CD4-positive, alpha-beta memory T cell (primary cell): ENCODE results near the gene ELMO2. TPM values are rescaled to one million over a fixed set of nuclear protein-coding genes. Genes with fewer than 3 reads are reported as not detected.

Source experiments
- CTCF ChIA-PET: fragments of 350-600 bp; sonication (Branson Sonifier 250); formaldehyde crosslinking; loops from one replicate; lab custom pipeline; 2021; ENCODE audit warnings: inconsistent platforms; ENCODE audit not compliant: partially characterized antibody; lab: Charles Lee
- POLR2A ChIA-PET: fragments of 350-600 bp; sonication (Branson Sonifier 250); formaldehyde crosslinking; loops from one replicate; lab custom pipeline; 2021; ENCODE audit not compliant: partially characterized antibody; lab: Charles Lee
- DNase-seq, 5 donors: peaks; one replicate each; pipeline versions ENCODE4 v3.0.0 to v3.0.0-alpha.2; 2020 to 2022; ENCODE audit warnings: mixed read lengths in 1 of 5
- H3K27ac ChIP-seq: one replicate; pipeline ENCODE4 v1.7.0; 2013; ENCODE audit warnings: low read depth, low read length
- H3K27me3 ChIP-seq: 2 replicates; pipeline ENCODE4 v1.7.0; 2013; ENCODE audit warnings: mild to moderate bottlenecking, low read length, moderate library complexity; ENCODE audit not compliant: insufficient read depth
- H3K36me3 ChIP-seq: 2 replicates; pipeline ENCODE4 v1.7.0; 2013; ENCODE audit warnings: mild to moderate bottlenecking, low read length, moderate library complexity; ENCODE audit not compliant: insufficient read depth
- H3K4me1 ChIP-seq: 2 replicates; pipeline ENCODE4 v1.7.0; 2013; ENCODE audit warnings: mild to moderate bottlenecking, low read length, moderate library complexity; ENCODE audit not compliant: insufficient read depth
- H3K4me3 ChIP-seq, 2 donors: one replicate each; pipeline ENCODE4 v1.7.0; 2013; ENCODE audit warnings: low read length in 2 of 2, mild to moderate bottlenecking in 1 of 2
- H3K9me3 ChIP-seq, 2 donors: one replicate each; pipeline ENCODE4 v1.7.0; 2013; ENCODE audit warnings: low read length in 2 of 2, control low read depth in 1 of 2; ENCODE audit not compliant: control insufficient read depth in 1 of 2
- H3K27ac Mint-ChIP-seq, 7 donors: one replicate each; pipeline ENCODE4 v1.8.0; 2020 to 2021; ENCODE audit warnings: mixed read lengths in 7 of 7, mild to moderate bottlenecking in 6 of 7, inconsistent platforms in 3 of 7, moderate library complexity in 3 of 7
- H3K27me3 Mint-ChIP-seq, 2 donors: one replicate each; pipeline ENCODE4 v1.8.0; 2020 to 2021; ENCODE audit warnings: mixed read lengths in 2 of 2
- H3K36me3 Mint-ChIP-seq, 2 donors: one replicate each; pipeline ENCODE4 v1.8.0; 2020 to 2021; ENCODE audit warnings: mixed read lengths in 2 of 2, inconsistent platforms in 1 of 2, mild to moderate bottlenecking in 1 of 2
- H3K4me1 Mint-ChIP-seq, 4 donors: one replicate each; pipeline ENCODE4 v1.8.0; 2020 to 2021; ENCODE audit warnings: mixed read lengths in 4 of 4, mild to moderate bottlenecking in 1 of 4
- H3K4me3 Mint-ChIP-seq, 8 donors: one replicate each; pipeline ENCODE4 v1.8.0; 2020 to 2021; ENCODE audit warnings: mixed read lengths in 8 of 8, mild to moderate bottlenecking in 7 of 8, moderate library complexity in 6 of 8, inconsistent platforms in 3 of 8
- H3K9me3 Mint-ChIP-seq, 8 donors: one replicate each; pipeline ENCODE4 v1.8.0; 2020 to 2021; ENCODE audit warnings: mixed read lengths in 8 of 8, mild to moderate bottlenecking in 5 of 8, inconsistent platforms in 3 of 8, moderate library complexity in 1 of 8
- intact Hi-C: fragments of 100-400 bp; cut with micrococcal nuclease; formaldehyde crosslinking; loops from one replicate; pipeline ENCODE4 v1.15.1; 2023
- polyA plus RNA-seq, 2 donors: library from polyadenylated mRNA; unstranded; fragments of 300-500 nt; fragmentation: Illumina TruSeq; gene quantifications; one replicate each; pipeline ENCODE4 v1.2.3, GENCODE V29; 2021
- total RNA-seq, 2 experiments: library from RNA; stranded (reverse); gene quantifications; one replicate each; pipeline ENCODE4 v1.2.3, GENCODE V29; 2021

Gene ELMO2
- total and polyA plus RNA-seq, 4 experiments from 2014 or later, result 52.5 to 98.9 (median 67.9) TPM

DNA sequence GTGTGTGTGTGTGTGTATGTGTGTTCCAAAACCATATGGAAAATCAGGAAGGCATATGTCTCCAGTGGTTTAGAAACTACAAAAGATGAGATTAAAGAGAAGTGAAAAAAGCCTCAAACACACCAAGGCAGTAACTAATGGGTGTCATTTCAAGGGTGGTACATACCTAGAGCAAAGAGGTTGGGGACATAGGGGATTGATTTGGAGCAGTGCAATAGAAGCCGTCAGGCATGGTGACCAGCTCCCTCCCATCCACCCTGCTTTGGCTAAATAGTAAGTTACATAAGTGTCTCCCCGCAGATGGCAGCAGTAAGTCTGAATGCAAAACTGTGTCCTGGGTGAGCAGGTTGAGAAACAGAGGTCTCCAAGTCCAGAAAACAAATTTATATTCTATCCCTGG lies 10.4 kb upstream of the ELMO2 start:
- intact Hi-C loops, result no loop called here
- no peaks in the 10 kb centered on the region for H3K4me1 Mint-ChIP-seq

DNA sequence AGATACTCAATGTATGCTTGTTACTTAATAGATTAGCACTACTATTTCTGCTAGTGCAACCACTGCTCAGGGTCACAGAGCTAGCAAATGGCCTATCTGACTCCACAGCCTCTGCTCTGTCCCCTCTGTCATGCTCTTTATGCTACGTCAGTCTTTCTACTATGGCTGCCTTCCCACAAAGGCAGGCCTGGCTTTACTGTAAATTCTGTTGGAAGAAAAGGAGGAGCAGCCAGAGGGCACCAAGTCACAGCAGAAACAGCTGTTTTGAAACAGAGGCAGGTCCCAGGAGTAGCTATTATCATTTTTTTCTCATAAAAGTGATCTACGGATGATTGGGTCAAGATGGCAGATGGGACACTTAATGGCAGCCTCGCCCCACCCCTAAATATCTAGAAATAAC lies 10.0 kb upstream of the ELMO2 start:
- Mint-ChIP-seq H3K4me3 (no peak overlapping the region), H3K36me3 (peaks cover 0 to 3% of the 10 kb centered on the region in 2 donors), H3K27me3 (peaks cover 11 to 26% of the 10 kb centered on the region in 2 donors), H3K27ac (no peak overlapping the region), H3K9me3 (peaks cover 0 to 12% (median 6%) of the 10 kb centered on the region in 8 donors), H3K4me1 (no peaks in the 10 kb centered on the region)
- no peaks in the 10 kb centered on the region for H3K27me3 ChIP-seq
- intact Hi-C loops, result no loop called here
- no peaks in the 10 kb centered on the region for H3K4me1 ChIP-seq
- no peak overlapping the region for H3K27ac ChIP-seq
- POLR2A ChIA-PET, result no interaction called here
- no peaks in the 10 kb centered on the region for H3K36me3 ChIP-seq
- DNase-seq, result no peak
- no peaks in the 10 kb centered on the region for H3K9me3 ChIP-seq
- CTCF ChIA-PET, result no interaction called here
- H3K4me3 ChIP-seq, result no peak overlapping the region

More for the DNA sequence above, 10.4 kb upstream of the ELMO2 start:
- H3K36me3 Mint-ChIP-seq, result peaks cover 0 to 3% of the 10 kb centered on the region in 2 donors
- Histone ChIP-seq H3K9me3 (no peaks in the 10 kb centered on the region), H3K4me1 (no peaks in the 10 kb centered on the region), H3K27me3 (no peaks in the 10 kb centered on the region), H3K36me3 (no peaks in the 10 kb centered on the region), H3K4me3 (no peak overlapping the region), H3K27ac (no peak overlapping the region)
- ChIA-PET POLR2A (no interaction called here), CTCF (no interaction called here)
- H3K4me3 Mint-ChIP-seq, result no peak overlapping the region
- no peak overlapping the region for H3K27ac Mint-ChIP-seq
- peaks cover 0 to 12% (median 6%) of the 10 kb centered on the region in 8 donors for H3K9me3 Mint-ChIP-seq
- peaks cover 11 to 26% of the 10 kb centered on the region in 2 donors for H3K27me3 Mint-ChIP-seq
- no peak for DNase-seq

DNA sequence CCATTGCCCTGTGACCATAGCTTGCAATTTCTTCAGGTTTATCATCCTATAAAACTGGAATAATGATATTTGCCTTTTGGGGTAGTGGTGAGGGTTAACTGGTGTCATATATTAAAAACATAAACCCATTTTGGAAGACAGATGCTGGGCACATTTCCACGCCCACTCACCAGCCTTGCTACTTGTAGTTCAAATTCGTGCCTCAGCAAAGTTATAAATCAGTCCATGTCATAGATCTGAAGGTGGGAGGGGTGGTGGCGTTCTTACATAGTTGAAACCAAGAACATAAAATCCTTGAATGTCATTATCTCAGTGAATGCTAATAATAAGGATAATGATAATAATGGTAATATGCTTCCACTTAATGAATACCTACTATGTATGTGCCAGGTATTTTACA lies 9.4 kb upstream of the ELMO2 start:
- H3K27ac Mint-ChIP-seq, result no peak overlapping the region
- ChIA-PET CTCF (no interaction called here), POLR2A (no interaction called here)
- H3K9me3 Mint-ChIP-seq, result peaks cover 0 to 12% (median 6%) of the 10 kb centered on the region in 8 donors
- intact Hi-C loops, result no loop called here
- no peaks in the 10 kb centered on the region for H3K9me3 ChIP-seq
- H3K4me3 ChIP-seq, result no peak overlapping the region
- H3K27me3 ChIP-seq, result no peaks in the 10 kb centered on the region
- no peak for DNase-seq
- H3K4me1 ChIP-seq, result peaks cover 2% of the 10 kb centered on the region
- H3K27ac ChIP-seq, result no peak overlapping the region
- peaks cover 2 to 3% (median 3%) of the 10 kb centered on the region in 4 donors for H3K4me1 Mint-ChIP-seq
- peaks cover 11 to 25% of the 10 kb centered on the region in 2 donors for H3K27me3 Mint-ChIP-seq
- no peaks in the 10 kb centered on the region for H3K36me3 ChIP-seq
- peaks cover 2 to 3% of the 10 kb centered on the region in 2 donors for H3K36me3 Mint-ChIP-seq
- H3K4me3 Mint-ChIP-seq, result no peak overlapping the region

DNA sequence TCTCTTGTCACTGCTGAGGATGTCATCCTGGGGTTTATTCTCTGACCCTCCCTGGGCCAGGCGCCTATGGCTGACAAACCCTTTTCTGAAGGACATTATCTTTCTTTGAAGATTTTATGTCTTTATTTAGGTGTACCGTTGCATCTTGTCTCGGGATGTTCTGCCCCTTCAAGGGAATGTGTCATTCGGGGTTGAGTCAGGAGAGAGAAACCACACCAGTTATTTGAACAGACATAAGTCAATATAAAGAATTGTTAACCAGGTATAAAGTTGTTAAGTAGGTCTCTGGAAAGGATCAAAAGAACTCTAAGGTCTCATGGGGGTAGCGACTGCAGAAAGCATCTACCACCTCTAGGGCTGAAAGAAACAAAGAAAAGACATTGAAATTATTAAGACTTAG lies 8.2 kb upstream of the ELMO2 start:
- no peaks in the 10 kb centered on the region for H3K27me3 ChIP-seq
- H3K27ac ChIP-seq, result no peak overlapping the region
- Mint-ChIP-seq H3K36me3 (peaks cover 3 to 4% of the 10 kb centered on the region in 2 donors), H3K27me3 (peaks cover 11 to 24% of the 10 kb centered on the region in 2 donors), H3K4me3 (no peak overlapping the region), H3K9me3 (peaks cover 0 to 12% (median 6%) of the 10 kb centered on the region in 8 donors), H3K4me1 (peaks cover 4 to 10% (median 6%) of the 10 kb centered on the region in 4 donors), H3K27ac (no peak overlapping the region)
- H3K4me1 ChIP-seq, result peaks cover 5% of the 10 kb centered on the region
- intact Hi-C loops, result no loop called here
- no peaks in the 10 kb centered on the region for H3K36me3 ChIP-seq
- no peak overlapping the region for H3K4me3 ChIP-seq
- POLR2A ChIA-PET, result no interaction called here
- no peaks in the 10 kb centered on the region for H3K9me3 ChIP-seq
- CTCF ChIA-PET, result no interaction called here
- DNase-seq, result no peak

DNA sequence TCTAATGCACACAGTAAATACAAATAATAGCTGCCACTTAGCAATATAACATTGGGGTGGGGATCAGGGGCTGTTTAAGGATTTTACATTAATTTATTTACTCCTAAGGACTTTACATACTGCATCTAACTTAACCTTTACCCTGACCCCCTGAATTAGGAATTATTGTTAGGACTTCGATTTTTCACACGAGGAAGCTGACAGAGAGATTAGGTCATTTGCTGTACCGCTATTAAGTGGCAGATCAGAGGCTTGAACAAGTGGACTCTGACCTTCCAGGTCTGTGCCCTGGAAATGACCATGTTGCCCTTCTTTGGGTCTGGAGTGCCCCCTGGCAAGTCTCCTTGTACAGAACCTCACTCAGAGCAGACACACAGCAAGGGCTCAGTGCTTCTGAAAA lies 5.2 kb upstream of the ELMO2 start:
- Mint-ChIP-seq H3K4me3 (no peak overlapping the region), H3K27me3 (peaks cover 4 to 19% of the 10 kb centered on the region in 2 donors)
- CTCF ChIA-PET, result interaction anchor here (0.7 to 2.0 kb wide), 9 partner anchors 11 to 109 kb away, joined by 3 to 12 read pairs (median 4); no protein-coding TSS in a partner anchor

DNA sequence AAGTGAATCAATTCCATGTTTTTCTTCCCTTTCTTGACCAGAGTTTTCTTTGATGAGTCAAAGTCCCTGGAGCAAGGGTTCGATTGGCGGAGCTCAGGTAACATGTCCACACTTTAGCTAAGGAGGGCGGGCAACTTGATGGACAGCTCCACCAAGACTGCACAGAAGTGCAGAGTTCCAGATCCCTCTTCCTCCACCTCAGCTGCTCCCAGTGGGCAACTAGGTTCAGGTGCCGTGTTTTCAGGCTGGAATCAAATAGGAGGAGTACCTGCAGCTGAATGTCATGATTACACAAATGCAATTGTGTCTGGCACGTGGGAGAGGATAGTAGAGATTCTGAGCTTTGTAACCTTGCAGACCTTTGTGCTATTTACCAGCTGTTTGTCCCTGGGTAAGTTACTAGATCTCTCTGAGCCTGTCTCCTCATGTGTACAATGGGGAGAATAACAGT lies 1.9 kb upstream of the ELMO2 start:
- no peaks in the 10 kb centered on the region for H3K9me3 ChIP-seq
- no peaks in the 10 kb centered on the region for H3K27me3 ChIP-seq
- H3K4me3 ChIP-seq, result no peak overlapping the region
- no peak overlapping the region for H3K27ac ChIP-seq
- no peaks in the 10 kb centered on the region for H3K36me3 ChIP-seq
- H3K4me3 Mint-ChIP-seq, result no peak overlapping the region
- intact Hi-C loops, result no loop called here
- no peaks in the 10 kb centered on the region for H3K9me3 Mint-ChIP-seq
- peaks cover 31 to 64% (median 48%) of the 10 kb centered on the region in 4 donors for H3K4me1 Mint-ChIP-seq
- DNase-seq, result no peak
- POLR2A ChIA-PET, result interaction anchor here (1.2 to 3.4 kb wide), 2 partner anchors 8 to 60 kb away, joined by 4 to 17 read pairs; no protein-coding TSS in a partner anchor
- H3K36me3 Mint-ChIP-seq, result peaks cover 3 to 19% of the 10 kb centered on the region in 2 donors
- H3K27me3 Mint-ChIP-seq, result peaks cover 0 to 7% of the 10 kb centered on the region in 2 donors
- CTCF ChIA-PET, result interaction anchor here (0.7 to 3.9 kb wide), 5 partner anchors 27 to 94 kb away, joined by 3 to 27 read pairs (median 4); no protein-coding TSS in a partner anchor
- peaks cover 44% of the 10 kb centered on the region for H3K4me1 ChIP-seq
- H3K27ac Mint-ChIP-seq, result peak overlapping the region in 6 of 7 donors; percentile 42 to 99 (median 96)

More for the DNA sequence above, 5.2 kb upstream of the ELMO2 start:
- Histone ChIP-seq H3K9me3 (no peaks in the 10 kb centered on the region), H3K4me3 (no peak overlapping the region), H3K27ac (no peak overlapping the region), H3K27me3 (no peaks in the 10 kb centered on the region), H3K4me1 (peaks cover 21% of the 10 kb centered on the region), H3K36me3 (no peaks in the 10 kb centered on the region)
- DNase-seq, result no peak
- H3K9me3 Mint-ChIP-seq, result peaks cover 0 to 2% (median under 1%) of the 10 kb centered on the region in 8 donors
- peak overlapping the region in 3 of 7 donors; percentile 23 to 96 (median 43) for H3K27ac Mint-ChIP-seq
- POLR2A ChIA-PET, result interaction anchor here (1.2 kb wide), 1 partner anchor 47 kb away, joined by 4 read pairs; no protein-coding TSS in a partner anchor
- peaks cover 17 to 33% (median 27%) of the 10 kb centered on the region in 4 donors for H3K4me1 Mint-ChIP-seq
- peaks cover 3 to 8% of the 10 kb centered on the region in 2 donors for H3K36me3 Mint-ChIP-seq
- intact Hi-C loops, result loop anchor here (1.0 kb wide), 2 partner anchors 48 to 104 kb away; no protein-coding TSS in a partner anchor

DNA sequence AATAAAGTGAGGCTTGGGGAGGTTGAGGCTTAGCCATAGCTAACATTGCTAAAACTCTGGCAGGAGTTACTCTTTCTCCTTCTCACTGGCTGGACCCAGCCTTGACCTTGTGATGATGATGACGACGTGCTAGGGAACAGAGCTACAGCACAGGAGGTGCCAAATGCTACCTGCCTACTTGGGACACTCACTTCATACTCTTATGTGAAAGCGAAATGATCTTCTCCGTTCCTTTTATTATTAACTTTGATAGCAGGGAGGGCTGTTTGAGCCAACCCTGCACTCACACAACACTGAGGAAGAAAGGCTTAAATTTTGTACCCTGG lies 1.2 kb upstream of the ELMO2 start:
- Histone ChIP-seq H3K4me1 (peaks cover 50% of the 10 kb centered on the region), H3K27ac (peak overlapping the region; percentile 95), H3K27me3 (no peaks in the 10 kb centered on the region), H3K36me3 (no peaks in the 10 kb centered on the region), H3K4me3 (no peak overlapping the region), H3K9me3 (no peaks in the 10 kb centered on the region)
- Mint-ChIP-seq H3K9me3 (no peaks in the 10 kb centered on the region), H3K27ac (peak overlapping the region; percentile 96 to 99 (median 97)), H3K27me3 (peaks cover 0 to 3% of the 10 kb centered on the region in 2 donors), H3K4me1 (peaks cover 38 to 70% (median 54%) of the 10 kb centered on the region in 4 donors), H3K4me3 (peak overlapping the region; percentile 91 to 99 (median 96)), H3K36me3 (peaks cover 0 to 19% of the 10 kb centered on the region in 2 donors)
- ChIA-PET POLR2A (interaction anchor here (1.0 to 3.4 kb wide), 4 partner anchors 9 to 1095 kb away, joined by 3 to 17 read pairs (median 7); no protein-coding TSS in a partner anchor), CTCF (interaction anchor here (0.7 to 3.9 kb wide), 8 partner anchors 26 to 421 kb away, joined by 3 to 27 read pairs (median 3); partner anchors contain the start of gene CDH22)
- no peak for DNase-seq
- intact Hi-C loops, result no loop called here
